AG08395 (cell line): ENCODE data around the gene HSBP1L1.

ENCODE experiments used
- DNase-seq: peaks from one replicate; pipeline ENCODE4 v3.0.0; 2012; ENCODE audit warnings: mixed read lengths, low spot score

Gene HSBP1L1

DNA sequence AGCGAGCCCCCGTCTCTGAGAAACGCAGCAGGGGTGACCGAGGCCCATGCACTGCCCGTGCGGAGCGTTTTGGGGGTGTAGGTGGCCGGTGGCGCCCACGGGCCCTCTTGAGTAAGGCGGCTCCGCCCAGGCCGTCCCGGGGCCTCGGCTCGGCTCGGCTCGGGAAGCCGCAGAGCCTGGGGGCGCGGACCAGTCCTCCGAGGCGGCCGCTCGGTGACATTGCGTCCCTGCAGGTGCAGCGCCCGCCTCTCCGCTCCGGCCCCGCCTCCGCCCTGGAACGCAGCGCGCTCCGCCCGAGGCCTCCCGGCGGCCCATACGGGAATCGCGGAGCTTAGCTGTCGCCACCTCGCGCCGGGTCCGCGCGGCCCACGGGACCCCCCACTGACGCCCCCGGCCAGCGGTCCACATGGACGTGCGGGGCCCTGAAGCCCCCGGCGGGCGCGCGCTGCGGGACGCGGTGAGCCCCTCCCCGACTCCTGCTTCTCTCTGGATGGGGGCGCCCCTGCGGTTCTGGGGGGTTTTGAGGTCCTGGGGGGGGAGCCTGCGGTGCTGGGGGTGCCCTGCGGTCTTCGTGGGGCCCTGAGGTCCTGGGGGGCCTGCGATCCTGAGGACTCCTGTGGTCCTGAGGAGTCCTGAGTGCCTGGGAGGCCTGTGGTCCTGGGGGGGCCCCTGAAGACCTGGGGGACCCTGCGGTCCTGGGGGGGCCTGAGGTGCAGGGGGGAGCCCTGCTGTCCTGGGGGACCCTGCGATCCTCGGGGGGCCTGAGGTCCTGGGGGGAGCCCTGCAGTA lies at the start of gene HSBP1L1:
Gene HSBP1L1 (plus strand): TSS at position 314 of the 789 bp plus-strand sequence. CDS start 93 bp downstream, at position 407.
- DNase-seq, result peak; percentile 62

DNA sequence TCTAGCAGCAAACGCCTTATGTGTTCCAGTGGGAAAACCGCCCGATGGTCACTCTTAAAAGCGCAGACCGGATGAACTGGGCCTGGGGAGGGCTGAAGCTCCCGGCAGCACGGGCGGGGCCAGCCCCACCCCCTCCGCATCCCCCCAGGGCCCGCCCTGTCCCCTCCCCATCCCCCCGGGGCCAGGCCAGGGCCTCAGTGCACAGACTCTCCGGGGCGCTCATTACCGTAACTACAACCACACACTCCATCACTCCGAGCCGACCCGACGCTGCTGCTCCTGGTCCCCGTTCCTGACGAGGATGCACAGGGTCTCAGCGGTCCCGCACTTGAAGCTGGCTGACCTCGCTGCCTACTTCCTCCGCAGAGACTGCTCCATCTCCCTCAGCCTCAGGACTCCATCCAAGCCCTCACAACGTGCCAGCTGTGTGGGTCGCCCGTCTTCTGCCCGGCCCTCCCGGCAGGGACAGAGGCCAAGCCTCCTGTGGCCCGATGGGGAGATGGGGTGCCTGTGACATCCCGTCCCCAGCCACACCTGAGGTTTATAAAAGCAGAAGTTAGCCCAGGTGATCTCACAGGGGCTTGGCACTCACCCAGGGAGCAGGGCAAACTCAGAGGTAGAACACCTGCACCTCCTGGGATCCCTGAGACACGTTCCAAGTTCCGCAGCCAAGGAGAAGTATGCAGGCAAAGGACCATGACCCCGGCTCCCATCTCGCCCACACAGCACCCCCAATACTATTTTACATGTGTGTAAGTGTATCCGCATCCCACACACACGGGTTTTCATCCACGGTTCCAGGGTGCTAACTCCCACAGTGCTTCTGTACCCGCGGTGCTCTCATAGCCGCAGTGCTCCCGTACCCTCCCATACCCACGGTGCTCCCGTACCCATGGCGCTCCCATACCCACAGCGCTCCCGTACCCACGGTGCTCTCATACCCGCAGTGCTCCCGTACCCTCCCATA lies 49.0 kb upstream of the HSBP1L1 start:
- no peak for DNase-seq

DNA sequence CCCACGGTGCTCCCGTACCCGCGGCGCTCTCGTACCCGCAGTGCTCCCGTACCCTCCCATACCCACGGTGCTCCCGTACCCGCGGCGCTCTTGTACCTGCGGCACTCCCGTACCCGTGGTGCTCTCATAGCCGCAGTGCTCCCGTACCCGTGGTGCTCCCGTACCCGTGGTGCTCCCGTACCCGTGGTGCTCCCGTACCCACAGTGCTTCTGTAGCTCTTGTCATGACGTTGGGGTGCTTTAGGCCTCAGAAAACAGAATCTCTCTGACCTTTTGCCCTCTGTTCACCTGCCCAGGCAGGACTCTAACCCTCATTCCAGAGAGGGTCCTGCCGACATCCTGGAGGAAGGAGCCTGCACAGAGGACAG lies 48.3 kb upstream of the HSBP1L1 start:
- no peak for DNase-seq

DNA sequence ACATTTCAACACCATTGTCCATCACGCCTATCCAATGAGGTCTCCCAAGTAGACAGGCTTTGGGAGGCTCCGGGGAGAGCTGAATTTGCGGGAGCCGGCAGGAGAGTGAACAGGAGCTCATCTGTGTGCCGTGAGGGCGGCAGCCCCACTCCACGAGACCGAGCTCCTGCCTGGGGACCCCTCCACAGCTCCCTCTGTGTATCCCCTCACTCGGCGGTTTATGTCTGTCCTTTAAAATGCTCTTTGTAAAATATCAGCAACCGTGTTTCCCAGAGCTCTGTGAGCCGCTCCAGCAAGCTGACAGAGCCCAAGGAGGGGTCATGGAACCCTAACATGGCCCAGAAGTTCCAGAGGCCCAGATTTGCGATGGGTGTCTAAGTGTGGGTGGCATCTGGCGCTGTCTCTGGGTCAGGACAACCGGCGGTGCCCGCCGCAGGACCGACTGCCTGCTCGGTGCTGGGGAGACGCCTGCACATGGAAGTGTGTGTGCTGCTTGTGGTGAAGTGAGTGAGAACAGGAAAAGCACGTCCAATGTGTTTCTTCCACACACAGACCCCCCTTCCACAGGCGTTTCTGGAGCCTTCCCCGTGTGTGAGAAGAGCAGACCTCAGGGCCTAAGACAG lies 47.8 kb upstream of the HSBP1L1 start:
- no peak for DNase-seq

DNA sequence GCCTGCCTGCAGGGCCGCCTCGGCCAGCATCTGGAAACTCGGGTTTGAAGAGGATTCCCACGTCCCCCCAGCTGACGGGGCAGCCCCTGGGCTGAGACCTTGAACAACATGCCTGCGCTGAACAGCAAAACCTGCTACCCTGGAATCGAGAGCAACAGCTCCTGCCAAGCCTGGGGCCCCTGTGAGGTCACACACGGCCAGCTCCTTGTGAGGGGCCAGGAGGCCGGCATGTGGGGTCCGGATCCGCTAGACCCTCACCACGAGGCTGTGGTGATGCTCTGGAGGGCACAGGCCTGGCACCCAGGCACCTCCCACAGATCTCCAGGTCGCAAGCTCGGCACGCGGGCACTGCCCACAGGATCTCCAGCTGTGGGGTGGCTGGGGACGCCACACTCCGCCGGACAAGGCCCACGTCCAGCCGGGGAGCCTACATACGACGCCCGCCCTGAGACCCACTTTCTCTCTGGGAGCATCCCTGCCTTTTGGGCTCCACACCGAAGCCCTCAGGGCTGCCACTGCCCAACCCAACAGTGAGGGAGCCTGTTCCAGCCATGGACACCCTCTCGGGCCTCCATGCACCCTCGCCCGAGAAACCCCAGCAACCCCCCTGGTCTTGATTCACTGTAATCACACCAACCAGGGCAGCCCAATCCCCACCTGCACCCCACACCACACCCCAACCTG lies 47.1 kb upstream of the HSBP1L1 start:
- DNase-seq, result no peak

GRCh38 chr18:79917853-79918614 lies 46.4 kb upstream of the HSBP1L1 start:
- DNase-seq, result no peak

- DNase-seq, result no peak
These were observed 45.8 kb upstream of the HSBP1L1 start for GRCh38 chr18:79918615-79919011.

- DNase-seq, result no peak
These were observed 45.4 kb upstream of the HSBP1L1 start for GRCh38 chr18:79919089-79919488.

DNA sequence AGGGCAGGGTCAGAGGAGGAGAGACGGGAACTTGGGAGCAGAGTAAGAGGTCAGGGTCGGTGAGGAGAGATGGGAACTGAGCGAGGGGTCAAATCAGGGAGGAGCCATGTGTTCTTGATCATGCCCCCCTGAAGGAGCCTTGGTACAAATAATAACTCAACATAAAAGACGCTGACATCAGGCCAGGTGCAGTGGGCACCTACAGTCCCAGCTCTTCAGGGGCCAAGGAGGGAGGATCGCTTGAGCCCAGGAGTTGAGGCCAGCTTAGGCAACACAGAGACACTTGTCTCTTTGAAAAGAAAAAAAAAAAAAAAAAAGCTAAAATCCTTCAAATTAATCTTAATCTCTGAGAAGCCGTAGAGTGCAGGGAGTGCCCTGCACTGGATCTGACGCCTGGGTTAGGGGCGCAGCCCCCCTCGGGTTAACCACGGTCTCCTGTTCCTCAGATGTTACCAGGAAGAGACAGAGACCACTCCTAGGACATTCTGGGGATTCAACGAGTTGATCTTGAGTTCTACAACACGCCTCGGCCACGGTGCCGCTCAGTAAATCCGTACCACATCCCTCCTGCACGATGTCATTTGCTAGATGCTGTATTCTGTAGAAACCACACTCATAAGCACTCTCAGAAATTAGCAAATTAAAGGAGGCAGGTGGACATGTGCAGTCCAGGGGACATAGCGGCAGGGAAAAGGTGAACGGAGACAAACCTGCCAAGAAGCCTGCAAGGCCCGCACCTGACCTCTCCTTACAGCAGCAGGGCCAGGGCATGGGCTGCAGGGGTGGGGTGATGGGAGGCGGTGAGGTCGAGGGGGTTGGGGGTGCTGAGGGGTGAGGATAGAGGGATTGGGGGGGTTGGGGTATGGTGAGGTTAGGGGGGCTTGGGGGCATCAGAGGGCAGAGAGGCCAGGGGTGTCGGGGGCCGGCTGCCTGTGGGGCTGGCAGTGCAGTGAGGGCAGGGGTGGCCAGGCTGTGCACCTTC lies 42.2 kb upstream of the HSBP1L1 start:
- no peak for DNase-seq

- no peak for DNase-seq
These were observed 41.5 kb upstream of the HSBP1L1 start for GRCh38 chr18:79922971-79923411.

DNA sequence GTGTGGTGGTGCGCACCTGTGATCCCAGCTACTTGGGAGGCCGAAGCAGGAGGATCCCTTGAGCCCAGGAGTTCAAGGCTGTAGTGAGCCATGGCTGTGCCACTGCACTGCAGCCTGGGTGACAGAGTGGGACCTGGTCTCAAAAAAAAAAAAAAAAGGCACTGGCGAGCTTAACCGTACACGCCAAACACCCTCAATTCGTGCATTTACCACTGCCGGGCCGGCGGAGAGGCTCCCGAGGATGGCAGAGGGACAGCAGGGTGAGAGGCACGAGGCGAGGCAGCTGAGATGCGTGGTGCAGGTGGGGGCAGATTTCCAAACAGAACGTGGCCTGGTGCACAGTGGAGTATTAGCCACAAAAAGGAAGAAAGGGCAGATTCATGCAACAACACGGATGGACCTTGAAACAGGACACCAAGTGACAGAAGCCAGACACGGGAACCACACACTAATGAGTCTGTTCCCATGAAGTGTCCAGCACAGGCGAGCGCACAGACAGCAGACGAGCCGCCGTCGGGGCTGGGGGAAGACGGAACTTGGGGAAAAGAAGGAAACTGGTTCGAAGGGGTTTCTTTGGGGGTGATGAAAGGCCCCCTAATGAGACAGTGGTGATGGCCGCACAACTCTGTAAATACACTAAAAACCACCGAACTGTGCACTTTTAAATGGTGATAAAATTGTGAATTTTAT lies 40.4 kb upstream of the HSBP1L1 start:
- DNase-seq, result no peak

- no peak for DNase-seq
These were observed 39.4 kb upstream of the HSBP1L1 start for GRCh38 chr18:79924814-79925731.

DNA sequence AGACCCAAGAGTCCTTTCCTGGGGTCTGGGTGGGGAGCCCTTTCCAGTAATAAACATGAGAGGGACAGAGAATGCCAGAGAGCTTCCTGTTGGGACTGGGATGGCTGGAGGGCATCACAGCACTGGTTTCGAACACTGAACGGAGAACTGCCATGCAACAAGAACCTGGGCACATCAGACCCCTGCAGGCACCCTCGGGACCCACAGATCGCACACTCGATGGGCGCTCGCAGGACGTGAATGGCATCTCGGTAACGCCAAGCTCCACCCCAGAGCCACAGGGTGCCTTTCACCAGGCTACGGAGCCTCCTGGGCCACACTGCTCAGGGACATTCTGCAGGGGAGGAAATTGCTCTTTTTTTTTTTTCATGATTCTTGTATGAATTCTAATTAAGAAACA lies 38.1 kb upstream of the HSBP1L1 start:
- no peak for DNase-seq

DNA sequence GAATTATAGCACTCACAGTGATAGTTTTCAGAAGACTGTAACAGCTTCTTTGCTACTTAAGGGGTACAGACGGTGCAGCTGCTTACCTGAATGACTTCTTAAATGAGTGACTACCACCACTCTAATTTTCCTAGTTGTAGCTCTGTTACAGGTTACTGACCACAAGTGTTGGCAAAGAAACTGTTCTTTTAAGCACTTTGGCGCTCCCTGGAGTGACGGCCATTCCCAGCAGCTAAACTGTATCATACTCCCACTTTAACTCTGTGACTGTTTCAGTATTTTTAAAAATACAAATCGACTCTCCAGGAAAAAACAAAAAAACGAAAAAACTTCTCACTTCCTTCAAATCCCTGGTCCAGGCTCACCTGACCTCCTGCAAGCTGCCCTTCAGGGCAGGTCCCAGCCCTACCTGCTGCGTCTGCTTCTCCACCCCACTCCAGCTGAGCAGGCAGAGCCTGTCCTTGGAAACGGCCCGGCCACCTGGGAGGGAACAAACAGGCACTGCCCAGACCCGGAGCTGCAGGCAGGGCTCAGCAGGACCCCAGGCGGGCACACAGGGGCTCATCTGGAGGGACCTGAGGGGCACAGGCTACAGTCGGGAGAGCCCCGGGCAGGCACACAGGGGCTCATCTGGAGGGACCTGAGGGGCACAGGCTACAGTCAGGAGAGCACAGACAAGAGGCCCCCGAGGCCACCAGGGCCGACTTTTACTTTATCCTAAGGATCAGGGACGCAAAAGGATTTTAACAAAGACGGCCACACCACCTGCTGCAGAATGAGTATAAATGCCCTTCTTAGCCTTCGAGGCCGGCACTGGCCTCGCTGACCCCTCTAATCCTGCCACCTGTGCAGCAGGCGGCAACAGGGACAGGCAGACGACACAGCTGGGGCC lies 37.5 kb upstream of the HSBP1L1 start:
- DNase-seq, result no peak

GRCh38 chr18:79927607-79928562 lies 36.6 kb upstream of the HSBP1L1 start:
- DNase-seq, result no peak

GRCh38 chr18:79928563-79928960 lies 35.9 kb upstream of the HSBP1L1 start:
- no peak for DNase-seq
